H1 (cell line): ENCODE results near the gene ST7L. TPM values are rescaled to one million over a fixed set of nuclear protein-coding genes. Genes with fewer than 3 reads are reported as not detected.

Source experiments
- CTCF ChIA-PET: fragments of 300-600 bp; sonication (Branson Sonifier 250); formaldehyde crosslinking; loops from one replicate; lab custom pipeline; 2021; ENCODE audit not compliant: partially characterized antibody; lab: Charles Lee
- POLR2A ChIA-PET: fragments of 300-600 bp; sonication (Branson Sonifier 250); formaldehyde crosslinking; loops from one replicate; lab custom pipeline; 2021; ENCODE audit warnings: inconsistent platforms; ENCODE audit not compliant: partially characterized antibody; lab: Charles Lee
- DNase-seq, 2 experiments: peaks; one replicate each; pipeline versions ENCODE4 v3.0.0 to v3.0.0-alpha.2; 2010 to 2022; ENCODE audit warnings: low spot score in 2 of 2, low read depth in 1 of 2, mixed read lengths in 1 of 2
- FAIRE-seq: peaks from 2 replicates; lab custom pipeline; 2011; peaks lifted over from hg19 to GRCh38; lab: Jason Lieb, UNC
- H2AFZ ChIP-seq: 2 replicates; pipeline ENCODE4 v1.8.1; 2012; ENCODE audit warnings: low read length, inconsistent platforms
- H2AK5ac ChIP-seq: 2 replicates; pipeline ENCODE4 v1.6.1; 2013; ENCODE audit warnings: low read depth, low read length
- H2BK120ac ChIP-seq: replicated peaks from 2 replicates; pipeline ENCODE3; 2013; ENCODE audit warnings: low read depth, low read length, inconsistent platforms
- H2BK12ac ChIP-seq: 2 replicates; pipeline ENCODE4 v1.6.1; 2013; ENCODE audit warnings: low read depth, low read length
- H2BK15ac ChIP-seq: 2 replicates; pipeline ENCODE4 v1.6.1; 2013; ENCODE audit warnings: low read length
- H2BK20ac ChIP-seq: 2 replicates; pipeline ENCODE4 v1.6.1; 2013; ENCODE audit warnings: low read length
- H2BK5ac ChIP-seq: 2 replicates; pipeline ENCODE4 v1.6.1; 2013; ENCODE audit warnings: low read depth, low read length
- H3K14ac ChIP-seq: 2 replicates; pipeline ENCODE4 v1.6.1; 2013; ENCODE audit warnings: inconsistent platforms; ENCODE audit not compliant: insufficient read length
- H3K18ac ChIP-seq: 2 replicates; pipeline ENCODE4 v1.6.1; 2013; ENCODE audit warnings: low read length; ENCODE audit errors: extremely low read depth
- H3K23ac ChIP-seq: 2 replicates; pipeline ENCODE4 v1.6.1; 2013; ENCODE audit warnings: inconsistent platforms; ENCODE audit not compliant: insufficient read length
- H3K23me2 ChIP-seq: 2 replicates; pipeline ENCODE4 v1.6.1; 2013; ENCODE audit warnings: low read depth, low read length
- H3K27ac ChIP-seq: 2 replicates; pipeline ENCODE4 v1.6.1; 2011; ENCODE audit warnings: low read depth, low read length, inconsistent platforms
- H3K27me3 ChIP-seq, 4 experiments: replicated peaks in 1 of 4; 1 replicate in 1 of 4; 2 replicates in 3 of 4; pipeline versions ENCODE4 v1.6.1 to v1.8.1; 2011 to 2013; ENCODE audit warnings: low read length in 3 of 4, mild to moderate bottlenecking in 3 of 4, inconsistent platforms in 2 of 4, mixed read lengths in 2 of 4, moderate library complexity in 1 of 4; ENCODE audit not compliant: control insufficient read depth in 3 of 4, insufficient read depth in 3 of 4; ENCODE audit errors: extremely low read depth in 1 of 4
- H3K36me3 ChIP-seq, 4 experiments: 2 replicates each; pipeline versions ENCODE4 v1.6.1 to v1.8.1; 2011 to 2013; ENCODE audit warnings: mild to moderate bottlenecking in 4 of 4, low read length in 3 of 4, moderate library complexity in 2 of 4, control low read depth in 1 of 4, inconsistent platforms in 1 of 4; ENCODE audit not compliant: insufficient read depth in 4 of 4, control insufficient read depth in 2 of 4
- H3K4ac ChIP-seq: replicated peaks from 2 replicates; pipeline ENCODE3; 2013; ENCODE audit warnings: low read length, low read depth, mixed read lengths, inconsistent platforms; ENCODE audit not compliant: insufficient read length
- H3K4me1 ChIP-seq, 4 experiments: replicated peaks in 1 of 4; 1 replicate in 1 of 4; 2 replicates in 3 of 4; pipeline versions ENCODE4 v1.6.1 to v1.8.1; 2011 to 2013; ENCODE audit warnings: low read length in 3 of 4, inconsistent platforms in 2 of 4, mixed read lengths in 1 of 4; ENCODE audit not compliant: insufficient read depth in 4 of 4, control insufficient read depth in 3 of 4
- H3K4me2 ChIP-seq, 2 experiments: 2 replicates each; pipeline versions ENCODE4 v1.6.1 to v1.8.1; 2011 to 2013; ENCODE audit warnings: low read depth in 2 of 2, low read length in 2 of 2, control low read depth in 1 of 2, inconsistent platforms in 1 of 2, mild to moderate bottlenecking in 1 of 2; ENCODE audit not compliant: insufficient read depth in 1 of 2
- H3K4me3 ChIP-seq, 4 experiments: fragments of 200-600, 300-600 bp in 1 of 4; sonication (generic), shearing (Covaris generic), sonication (Bioruptor Twin) in 1 of 4; 2 replicates each; pipeline versions ENCODE4 v1.5.1 to v1.8.1; 2011 to 2016; ENCODE audit warnings: low read length in 4 of 4, low read depth in 3 of 4, control low read depth in 2 of 4, inconsistent platforms in 2 of 4, mild to moderate bottlenecking in 2 of 4, mixed read lengths in 1 of 4, moderate library complexity in 1 of 4; ENCODE audit not compliant: insufficient read depth in 2 of 4; ENCODE audit errors: extremely low read depth in 1 of 4
- H3K56ac ChIP-seq: replicated peaks from 2 replicates; pipeline ENCODE3; 2013; ENCODE audit warnings: low read depth, mild to moderate bottlenecking, mixed read lengths, low read length, inconsistent platforms; ENCODE audit not compliant: insufficient read length
- H3K79me1 ChIP-seq: 2 replicates; pipeline ENCODE4 v1.6.1; 2013; ENCODE audit warnings: low read depth, low read length, control low read depth
- H3K79me2 ChIP-seq, 2 experiments: 2 replicates each; pipeline versions ENCODE4 v1.6.1 to v1.8.1; 2012 to 2013; ENCODE audit warnings: low read length in 2 of 2, mild to moderate bottlenecking in 2 of 2, inconsistent platforms in 1 of 2; ENCODE audit not compliant: insufficient read depth in 2 of 2, control insufficient read depth in 1 of 2
- H3K9ac ChIP-seq, 4 experiments: replicated peaks in 1 of 4; 1 replicate in 1 of 4; 2 replicates in 3 of 4; pipeline versions ENCODE4 v1.6.1 to v1.8.1; 2011 to 2013; ENCODE audit warnings: low read depth in 3 of 4, low read length in 3 of 4, control low read depth in 2 of 4, mild to moderate bottlenecking in 2 of 4, moderate library complexity in 2 of 4, inconsistent platforms in 1 of 4; ENCODE audit errors: extremely low read depth in 1 of 4
- H3K9me3 ChIP-seq, 2 experiments: 2 replicates each; pipeline versions ENCODE4 v1.6.1 to v1.8.1; 2012 to 2013; ENCODE audit warnings: mild to moderate bottlenecking in 2 of 2, moderate library complexity in 2 of 2, control low read depth in 1 of 2, inconsistent platforms in 1 of 2, low read depth in 1 of 2, low read length in 1 of 2, mixed read lengths in 1 of 2; ENCODE audit not compliant: insufficient read depth in 2 of 2
- H4K20me1 ChIP-seq, 2 experiments: replicated peaks in 1 of 2; 2 replicates each; pipeline versions ENCODE3 to v1.8.1; 2011 to 2013; ENCODE audit warnings: inconsistent platforms in 2 of 2, low read length in 2 of 2, mild to moderate bottlenecking in 1 of 2; ENCODE audit not compliant: insufficient read depth in 2 of 2, control insufficient read depth in 1 of 2
- H4K5ac ChIP-seq: 2 replicates; pipeline ENCODE4 v1.6.1; 2013; ENCODE audit warnings: low read length, low read depth, mixed read lengths, inconsistent platforms; ENCODE audit not compliant: insufficient read length
- H4K8ac ChIP-seq: 2 replicates; pipeline ENCODE4 v1.8.0; 2013; ENCODE audit warnings: mild to moderate bottlenecking, moderate library complexity, low read length, inconsistent platforms; ENCODE audit not compliant: insufficient read depth; ENCODE audit errors: extremely low read depth
- H4K91ac ChIP-seq: replicated peaks from 2 replicates; pipeline ENCODE3; 2013; ENCODE audit warnings: low read length, mixed read lengths, inconsistent platforms; ENCODE audit not compliant: insufficient read length
- BCL11A ChIP-seq, 2 experiments: IDR thresholded peaks; one replicate each; pipeline ENCODE4 v1.6.1; 2011; ENCODE audit warnings: low read depth in 2 of 2, low read length in 2 of 2, mild to moderate bottlenecking in 2 of 2
- CBX5 ChIP-seq: fragments of 300-800, 300-1000 bp; sonication (generic); IDR thresholded peaks from 2 replicates; pipeline ENCODE4 v1.7.1; 2016; ENCODE audit warnings: antibody characterized with exemption, low read length, low read depth
- E2F6 ChIP-seq: IDR thresholded peaks from 2 replicates; pipeline ENCODE4 v1.6.1; 2012; ENCODE audit warnings: inconsistent platforms
- EGR1 ChIP-seq: IDR thresholded peaks from 2 replicates; pipeline ENCODE4 v1.6.1; 2011; ENCODE audit warnings: low read depth, low read length, borderline replicate concordance
- FOSL1 ChIP-seq: IDR thresholded peaks from 2 replicates; pipeline ENCODE4 v1.6.1; 2011; ENCODE audit warnings: mild to moderate bottlenecking, low read depth, low read length, moderate library complexity; ENCODE audit not compliant: insufficient read depth
- NRF1 ChIP-seq: IDR thresholded peaks from 2 replicates; pipeline ENCODE4 v1.6.1; 2011; ENCODE audit warnings: mild to moderate bottlenecking, low read depth, low read length, improper control_type of control experiment
- RFX5 ChIP-seq: IDR thresholded peaks from 2 replicates; pipeline ENCODE4 v1.6.1; 2011; ENCODE audit warnings: low read depth, low read length, improper control_type of control experiment, borderline replicate concordance
- SP1 ChIP-seq: IDR thresholded peaks from 2 replicates; pipeline ENCODE4 v1.6.1; 2011; ENCODE audit warnings: low read depth, low read length
- TAF1 ChIP-seq: IDR thresholded peaks from 2 replicates; pipeline ENCODE4 v1.6.1; 2011; ENCODE audit warnings: mild to moderate bottlenecking, low read depth, low read length
- TEAD4 ChIP-seq: IDR thresholded peaks from 2 replicates; pipeline ENCODE4 v1.6.1; 2012; ENCODE audit warnings: low read depth, low read length, inconsistent platforms, mixed read lengths
- ZNF274 ChIP-seq: IDR thresholded peaks from 2 replicates; pipeline ENCODE4 v1.7.0; 2012; ENCODE audit warnings: low read length, borderline replicate concordance; ENCODE audit errors: extremely low read depth
- WGBS, 2 experiments: shearing (Covaris generic) in 1 of 2; methylation state at CpG; one replicate each; pipeline versions ENCODE4 v1.1.6 to v1.1.7; 2013 to 2015; ENCODE audit warnings: low lambda C conversion rate in 2 of 2, mixed read lengths in 2 of 2, inconsistent platforms in 1 of 2, low coverage in 1 of 2, missing lambda C conversion rate in 1 of 2; ENCODE audit not compliant: insufficient replicate concordance in 2 of 2, insufficient coverage in 1 of 2, insufficient read length in 1 of 2; ENCODE audit errors: extremely low coverage in 1 of 2, missing lambda C conversion rate in 1 of 2; 5-methylcytosine and 5-hydroxymethylcytosine counted together
- polyA plus RNA-seq, 7 experiments: library from polyadenylated mRNA; depleted of rRNA in 3 of 7; stranded (reverse) in 5 of 7; unstranded in 2 of 7; fragments of >200 nt in 5 of 7; fragments of 200-250 nt in 2 of 7; gene quantifications; 1 replicate in 5 of 7; 2 replicates in 1 of 7; 4 replicates in 1 of 7; pipeline versions ENCODE4 v1.2.1 to v1.2.3, GENCODE V29; 2011 to 2013; ENCODE audit warnings: missing spikeins in 2 of 7, mixed read lengths in 2 of 7
- total RNA-seq: library from RNA; stranded (reverse); fragmentation: NEBNext Ultra II Directional; extraction: Animal tissue kit (Norgen Biotek cat#: 25700); gene quantifications from 2 replicates; pipeline ENCODE4 v1.2.1, GENCODE V29; 2021

Gene ST7L
- total and polyA plus RNA-seq, 2 of the 8 experiments (the other 6 are each of a cell fraction or from before 2014, with no cell fraction given): 9.6 to 16.2 TPM

- no peaks in the 10 kb centered on the region for H3K79me2 ChIP-seq
- H3K27ac ChIP-seq: no peak overlapping the region
- FAIRE-seq (no peak), DNase-seq (no peak)
- H4K5ac ChIP-seq: no peak overlapping the region
- no peak overlapping the region for H4K8ac ChIP-seq
- no peak overlapping the region for H3K18ac ChIP-seq
- H3K56ac ChIP-seq: no peak overlapping the region
- no peaks in the 10 kb centered on the region for H4K20me1 ChIP-seq
- H3K23me2 ChIP-seq: no peaks in the 10 kb centered on the region
- H3K9ac ChIP-seq: no peak overlapping the region
- H2BK20ac ChIP-seq: no peak overlapping the region
- H4K91ac ChIP-seq: no peak overlapping the region
- H3K4me3 ChIP-seq: no peak overlapping the region
- no peak overlapping the region for H2BK15ac ChIP-seq
- 87% methylated on average over 3 of the region's 3 CpGs; no CpG with 5 or more reads in 1 of the 2 experiments for WGBS, 2 experiments
- no peak overlapping the region for H3K4me2 ChIP-seq
- no peaks in the 10 kb centered on the region for H3K9me3 ChIP-seq
- no peak overlapping the region for H2BK12ac ChIP-seq
- peaks cover 0 to 29% (median 11%) of the 10 kb centered on the region in 4 experiments; a peak in 5 of 8 replicates for H3K36me3 ChIP-seq
- ChIA-PET POLR2A (no interaction called here), CTCF (interaction anchor here (0.8 kb wide), 1 partner anchor 48 kb away, joined by 3 read pairs; no protein-coding TSS in a partner anchor)
- no peaks in the 10 kb centered on the region for H3K79me1 ChIP-seq
- H2BK5ac ChIP-seq: no peak overlapping the region
- no peak overlapping the region for H2BK120ac ChIP-seq
- H2AFZ ChIP-seq: no peak overlapping the region
- H3K4me1 ChIP-seq: no peaks in the 10 kb centered on the region
- no peak overlapping the region for H3K23ac ChIP-seq
- no peak overlapping the region for H2AK5ac ChIP-seq
- H3K14ac ChIP-seq: no peak overlapping the region
- H3K4ac ChIP-seq: no peak overlapping the region
- H3K27me3 ChIP-seq: no peaks in the 10 kb centered on the region
- TF ChIP-seq RFX5 (no peak), ZNF274 (no peak), E2F6 (no peak), SP1 (no peak), TAF1 (no peak), NRF1 (no peak), EGR1 (no peak), FOSL1 (no peak), BCL11A (IDR thresholded peaks at IDR 0.05; ENCODE audit: low read depth in 2 of 2, low read length in 2 of 2) (no peak), CBX5 (no peak), TEAD4 (no peak)
Measured at GRCh38 chr1:112576240-112576639, 42.7 kb downstream of the ST7L start.
